Fibroblast of pulmonary artery (primary cell): Measurements from ENCODE around the gene OR9A4.

Experiments
- DNase-seq: peaks from one replicate; pipeline ENCODE4 v3.0.0-alpha.2; 2010; ENCODE audit warnings: low read depth
- H3K4me3 ChIP-seq: replicated peaks from 2 replicates; pipeline ENCODE4 v1.5.1; 2011; ENCODE audit warnings: low read depth, mild to moderate bottlenecking, control low read depth, low read length, moderate library complexity
- CTCF ChIP-seq: IDR thresholded peaks from 2 replicates; pipeline ENCODE4 v1.5.1; 2011; ENCODE audit warnings: mild to moderate bottlenecking, control low read depth, low read length, inconsistent platforms; ENCODE audit errors: missing control alignments

OR9A4 gene

GRCh38 chr7:141944811-141945210 is 28.6 kb downstream of the OR9A4 start:
- no peak overlapping the region for H3K4me3 ChIP-seq
- no peak for TF ChIP-seq CTCF
- no peak for DNase-seq

GRCh38 chr7:141945356-141945755 is 29.2 kb downstream of the OR9A4 start:
- no peak for TF ChIP-seq CTCF
- no peak overlapping the region for H3K4me3 ChIP-seq
- no peak for DNase-seq

GRCh38 chr7:141946796-141947195 is 30.6 kb downstream of the OR9A4 start, which contains the start of gene CLEC5A:
Gene CLEC5A (minus strand): TSS chr7:141946974. CDS start chr7:141946292, 682 bp downstream.
- H3K4me3 ChIP-seq: no peak within 1 kb of the TSS
- no peak for DNase-seq
- TF ChIP-seq CTCF: no peak

GRCh38 chr7:141949021-141949420 is 32.8 kb downstream of the OR9A4 start:
- no peak for DNase-seq
- H3K4me3 ChIP-seq: no peak overlapping the region
- TF ChIP-seq CTCF: no peak

GRCh38 chr7:141949451-141949850 is 33.3 kb downstream of the OR9A4 start:
- no peak overlapping the region for H3K4me3 ChIP-seq
- TF ChIP-seq CTCF: no peak
- no peak for DNase-seq

- no peak for DNase-seq
- no peak for TF ChIP-seq CTCF
- H3K4me3 ChIP-seq: no peak overlapping the region
Measured at GRCh38 chr7:141949911-141950310, 33.7 kb downstream of the OR9A4 start.

- DNase-seq: no peak
- H3K4me3 ChIP-seq: no peak overlapping the region
- TF ChIP-seq CTCF: no peak
Measured at GRCh38 chr7:141950806-141951205, 34.6 kb downstream of the OR9A4 start.
